Urothelium cell line (cell line): ENCODE measurements around the gene NFATC2IP.
"Not testable (repeated sequence)": the region's sequence is repeated elsewhere in the genome, so short reads cannot be mapped to it uniquely, and the experiment has no call there.

ENCODE experiments used
- DNase-seq: peaks from one replicate; pipeline ENCODE4 v3.0.0; 2011; ENCODE audit warnings: low spot score, mixed read lengths
- FAIRE-seq: peaks from 2 replicates; lab custom pipeline; 2011; peaks lifted over from hg19 to GRCh38; lab: Jason Lieb, UNC

NFATC2IP gene

DNA sequence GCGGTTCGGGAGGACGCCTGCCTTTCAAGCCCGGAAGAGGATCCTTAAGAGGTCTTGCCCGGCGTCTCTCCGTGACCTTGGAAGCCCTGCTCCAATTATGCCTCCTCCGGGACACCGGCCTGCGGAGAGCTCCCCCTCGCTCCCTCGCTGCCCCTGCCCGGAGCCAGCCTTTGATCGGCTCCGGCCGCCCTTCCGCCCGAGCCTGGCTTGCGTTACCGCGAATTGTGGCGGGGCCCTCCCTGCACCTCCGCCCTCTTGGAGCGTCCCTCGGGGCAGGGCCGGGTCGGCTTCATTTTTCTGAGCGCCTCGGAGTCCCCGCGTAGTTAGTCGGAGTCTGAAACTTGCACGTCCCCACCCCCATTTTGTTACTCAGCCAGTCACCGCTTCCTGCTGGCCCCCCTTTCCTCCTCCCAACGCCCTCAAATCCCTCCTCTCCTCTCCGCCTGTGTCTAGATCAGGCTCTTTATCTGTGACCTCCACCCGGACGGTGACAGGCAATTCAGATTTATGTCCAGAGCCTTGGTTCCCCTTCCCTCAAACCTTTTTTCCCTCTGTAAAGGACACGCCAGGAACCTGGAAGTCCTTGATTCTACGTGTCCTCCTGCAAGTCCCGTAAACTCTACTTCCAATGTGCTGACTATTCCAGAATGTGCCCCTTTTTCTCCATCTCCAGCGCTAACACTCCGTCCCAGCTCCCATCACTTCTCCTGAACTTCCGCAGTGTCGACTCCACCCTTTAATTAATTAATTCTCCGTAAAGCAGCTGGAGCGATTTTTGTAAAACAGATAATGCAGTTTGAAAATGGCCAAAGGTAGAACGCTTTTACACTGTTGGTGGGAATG lies 25.1 kb upstream of the NFATC2IP start:
- FAIRE-seq, result no peak

GRCh38 chr16:28926284-28926683 lies 24.5 kb upstream of the NFATC2IP start:
- FAIRE-seq, result not testable (repeated sequence)

More for the DNA sequence above, 25.1 kb upstream of the NFATC2IP start:
- peak; percentile 63 for DNase-seq

GRCh38 chr16:28927815-28928214 lies 22.9 kb upstream of the NFATC2IP start:
- FAIRE-seq (no peak), DNase-seq (no peak)

More at GRCh38 chr16:28926284-28926683, 24.5 kb upstream of the NFATC2IP start:
- not testable (repeated sequence) for DNase-seq

DNA sequence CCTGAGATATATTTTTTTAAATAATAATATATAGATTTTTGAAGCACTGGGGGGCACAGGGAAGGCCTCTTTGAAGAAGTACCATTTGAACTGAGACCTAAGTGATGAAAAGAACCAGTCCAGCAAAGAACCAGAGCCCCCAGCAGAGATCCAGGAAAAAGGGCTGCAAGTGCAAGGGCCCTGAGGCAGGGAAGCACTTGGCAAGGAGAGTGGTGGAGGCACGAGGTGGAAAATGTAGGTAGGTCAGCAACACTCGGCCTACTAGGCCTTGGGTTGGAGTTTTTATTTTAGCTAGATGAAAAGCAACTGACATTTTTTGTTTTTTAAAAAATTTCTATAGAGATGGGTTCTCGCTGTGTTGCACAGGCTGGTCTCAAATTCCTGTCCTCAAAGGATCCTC lies 20.5 kb upstream of the NFATC2IP start:
- no peak for DNase-seq
- FAIRE-seq, result no peak

DNA sequence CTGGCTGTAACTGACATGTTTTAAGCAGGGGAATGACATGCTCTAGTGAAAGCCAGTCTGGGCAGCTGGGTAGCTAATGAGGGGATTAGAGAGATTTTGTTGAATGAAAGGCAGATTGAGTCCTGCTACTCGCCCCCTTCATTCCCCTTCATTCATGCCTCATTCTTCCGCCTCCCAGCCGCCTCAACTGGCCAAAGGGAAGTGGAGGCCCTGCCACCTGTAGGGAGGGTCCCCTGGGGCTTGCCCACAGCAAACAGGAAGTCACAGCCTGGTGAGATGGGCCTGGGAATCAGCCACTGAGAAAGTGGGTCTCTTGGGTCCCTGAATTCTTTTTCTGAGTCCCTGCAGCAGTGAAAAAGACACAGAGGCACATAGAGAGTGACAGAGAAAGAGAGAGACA lies 20.1 kb upstream of the NFATC2IP start:
- FAIRE-seq, result no peak
- no peak for DNase-seq

DNA sequence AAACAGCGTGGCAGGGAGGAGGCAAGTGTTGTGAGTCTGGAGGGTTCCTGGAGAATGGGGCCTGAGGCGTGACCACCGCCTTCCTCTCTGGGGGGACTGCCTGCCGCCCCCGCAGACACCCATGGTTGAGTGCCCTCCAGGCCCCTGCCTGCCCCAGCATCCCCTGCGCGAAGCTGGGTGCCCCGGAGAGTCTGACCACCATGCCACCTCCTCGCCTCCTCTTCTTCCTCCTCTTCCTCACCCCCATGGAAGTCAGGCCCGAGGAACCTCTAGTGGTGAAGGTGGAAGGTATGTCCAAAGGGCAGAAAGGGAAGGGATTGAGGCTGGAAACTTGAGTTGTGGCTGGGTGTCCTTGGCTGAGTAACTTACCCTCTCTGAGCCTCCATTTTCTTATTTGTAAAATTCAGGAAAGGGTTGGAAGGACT lies 18.9 kb upstream of the NFATC2IP start, which contains the start of gene CD19:
CD19 (plus strand) TSS at position 171 of the 425 bp plus-strand sequence; CDS start at position 201, 30 bp downstream.
- FAIRE-seq, result no peak

GRCh38 chr16:28932339-28933141 lies 18.2 kb upstream of the NFATC2IP start:
- no peak for DNase-seq
- FAIRE-seq, result no peak

More for the DNA sequence above, 18.9 kb upstream of the NFATC2IP start, which contains the start of gene CD19:
- DNase-seq, result no peak

GRCh38 chr16:28933171-28933570 lies 17.6 kb upstream of the NFATC2IP start:
- FAIRE-seq (no peak), DNase-seq (no peak)

GRCh38 chr16:28935346-28935745 lies 15.4 kb upstream of the NFATC2IP start:
- DNase-seq (no peak), FAIRE-seq (no peak)

DNA sequence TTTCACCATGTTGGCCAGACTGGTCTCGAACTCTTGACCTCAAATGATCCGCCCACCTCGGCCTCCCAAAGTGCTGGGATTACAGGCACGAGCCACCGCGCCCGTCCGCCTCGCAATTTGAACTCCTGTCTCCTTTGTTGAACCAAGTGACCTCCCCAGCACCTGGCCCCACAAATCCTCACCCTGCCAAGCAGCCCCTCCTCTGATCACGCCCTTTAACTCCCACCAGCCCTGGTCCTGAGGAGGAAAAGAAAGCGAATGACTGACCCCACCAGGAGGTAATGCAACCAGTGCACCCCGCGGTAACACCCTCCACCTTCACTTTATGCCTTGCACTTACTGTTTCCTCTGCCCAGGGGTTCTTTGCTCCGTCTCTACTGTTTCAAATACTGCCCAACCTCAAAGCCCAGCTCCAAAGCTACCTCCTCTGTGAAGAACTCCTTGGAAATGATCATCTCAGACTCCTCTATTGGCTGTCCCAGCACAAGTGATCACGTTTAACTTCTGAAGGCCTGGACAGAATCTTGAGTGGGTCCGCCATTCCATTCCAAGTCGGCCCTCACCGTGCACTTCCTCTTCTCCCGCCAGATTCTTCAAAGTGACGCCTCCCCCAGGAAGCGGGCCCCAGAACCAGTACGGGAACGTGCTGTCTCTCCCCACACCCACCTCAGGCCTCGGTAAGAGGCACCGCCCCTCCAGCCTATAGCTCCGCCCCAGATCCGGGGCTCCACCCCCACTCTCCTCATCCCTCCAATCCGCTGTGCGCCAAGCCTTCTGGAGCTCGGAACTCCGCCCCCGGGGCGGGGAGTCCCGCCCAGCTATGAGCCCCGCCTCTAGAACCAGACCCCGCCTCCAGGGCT lies 14.6 kb upstream of the NFATC2IP start:
- no peak for FAIRE-seq
- DNase-seq, result peak; percentile 20

DNA sequence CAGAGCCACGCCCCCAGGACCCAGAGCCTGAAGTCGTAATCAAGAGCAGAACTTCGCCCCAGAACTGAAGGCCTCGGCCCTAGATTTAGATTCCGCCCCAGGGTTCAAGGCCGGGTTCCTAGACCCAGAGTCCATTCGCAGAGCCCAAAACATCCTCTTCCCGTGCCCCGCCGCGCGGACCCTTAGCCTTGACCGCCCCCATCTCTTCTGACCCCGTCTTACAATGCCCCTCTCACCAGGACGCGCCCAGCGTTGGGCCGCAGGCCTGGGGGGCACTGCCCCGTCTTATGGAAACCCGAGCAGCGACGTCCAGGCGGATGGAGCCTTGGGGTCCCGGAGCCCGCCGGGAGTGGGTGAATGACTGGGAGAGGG lies 14.0 kb upstream of the NFATC2IP start:
- DNase-seq, result no peak
- no peak for FAIRE-seq

DNA sequence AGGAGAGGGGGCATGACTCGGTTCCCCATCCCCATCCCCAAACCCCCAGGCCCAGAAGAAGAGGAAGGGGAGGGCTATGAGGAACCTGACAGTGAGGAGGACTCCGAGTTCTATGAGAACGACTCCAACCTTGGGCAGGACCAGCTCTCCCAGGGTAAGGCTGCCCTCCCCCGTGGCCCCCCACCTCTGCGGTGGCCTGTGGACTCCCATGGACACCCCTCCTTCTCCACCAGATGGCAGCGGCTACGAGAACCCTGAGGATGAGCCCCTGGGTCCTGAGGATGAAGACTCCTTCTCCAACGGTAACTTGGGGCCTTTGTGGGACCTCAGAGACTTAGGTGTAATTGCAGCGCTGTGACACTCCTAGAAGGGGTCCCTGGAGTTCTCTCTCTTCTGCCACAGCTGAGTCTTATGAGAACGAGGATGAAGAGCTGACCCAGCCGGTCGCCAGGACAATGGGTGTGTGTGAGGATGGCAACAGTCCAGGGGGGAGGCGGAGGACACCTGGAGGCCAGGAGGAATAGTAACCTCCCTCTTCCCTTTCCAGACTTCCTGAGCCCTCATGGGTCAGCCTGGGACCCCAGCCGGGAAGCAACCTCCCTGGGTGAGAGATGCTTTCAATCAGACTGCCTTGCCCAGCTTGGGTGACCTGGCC lies 13.4 kb upstream of the NFATC2IP start:
- DNase-seq (no peak), FAIRE-seq (no peak)

DNA sequence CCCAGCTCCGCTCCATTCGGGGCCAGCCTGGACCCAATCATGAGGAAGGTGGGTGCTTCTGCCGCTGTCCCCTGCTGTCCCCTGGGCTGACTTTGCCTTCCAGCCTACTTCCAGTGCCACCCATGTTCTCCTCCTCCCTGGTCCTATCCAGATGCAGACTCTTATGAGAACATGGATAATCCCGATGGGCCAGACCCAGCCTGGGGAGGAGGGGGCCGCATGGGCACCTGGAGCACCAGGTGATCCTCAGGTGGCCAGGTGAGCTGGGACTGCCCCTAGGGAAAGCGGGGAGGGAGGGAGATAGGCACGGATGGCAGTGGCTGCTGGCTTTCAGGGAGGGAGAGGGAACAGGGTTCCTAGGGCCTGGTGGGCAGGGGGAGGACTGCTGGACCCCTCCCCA lies 12.0 kb upstream of the NFATC2IP start:
- DNase-seq (no peak), FAIRE-seq (no peak)

GRCh38 chr16:28939825-28940224 lies 10.9 kb upstream of the NFATC2IP start:
- not testable (repeated sequence) for FAIRE-seq, DNase-seq

- no peak for FAIRE-seq
Observed at GRCh38 chr16:28943281-28943680, 7.5 kb upstream of the NFATC2IP start.

GRCh38 chr16:28946681-28947080 lies 4.1 kb upstream of the NFATC2IP start:
- FAIRE-seq (no peak), DNase-seq (no peak)

More at GRCh38 chr16:28943281-28943680, 7.5 kb upstream of the NFATC2IP start:
- no peak for DNase-seq

DNA sequence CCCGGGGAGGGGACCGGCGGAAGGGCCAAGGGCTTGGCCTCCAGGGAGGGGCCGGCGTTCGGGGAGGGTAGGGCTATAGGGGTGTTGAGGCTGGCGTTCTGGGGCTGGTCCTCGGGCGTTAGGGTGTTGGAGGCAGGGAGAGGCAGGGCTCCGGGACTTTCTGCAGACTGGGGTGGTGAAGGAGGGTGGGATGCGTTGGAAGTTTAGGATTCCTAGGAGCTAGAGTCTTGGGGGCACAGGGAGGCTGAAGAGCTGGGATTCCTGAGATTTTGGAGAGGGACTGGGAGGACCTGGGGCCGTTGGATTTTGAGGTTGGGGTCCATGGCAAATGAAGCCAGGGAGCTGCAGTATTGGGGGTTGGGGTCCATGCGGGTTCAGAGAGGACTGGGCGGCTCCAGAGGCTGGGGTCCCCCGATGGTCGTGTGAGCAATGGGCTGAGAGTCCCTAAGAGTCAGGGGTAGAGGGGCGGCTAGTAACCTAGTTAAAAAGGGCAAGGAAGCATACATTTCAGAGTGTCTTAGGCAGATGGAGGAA lies 740 bp downstream of the NFATC2IP start:
- DNase-seq, result no peak
- FAIRE-seq, result no peak

GRCh38 chr16:28958216-28958615 lies 7.5 kb downstream of the NFATC2IP start:
- FAIRE-seq (no peak), DNase-seq (no peak)

DNA sequence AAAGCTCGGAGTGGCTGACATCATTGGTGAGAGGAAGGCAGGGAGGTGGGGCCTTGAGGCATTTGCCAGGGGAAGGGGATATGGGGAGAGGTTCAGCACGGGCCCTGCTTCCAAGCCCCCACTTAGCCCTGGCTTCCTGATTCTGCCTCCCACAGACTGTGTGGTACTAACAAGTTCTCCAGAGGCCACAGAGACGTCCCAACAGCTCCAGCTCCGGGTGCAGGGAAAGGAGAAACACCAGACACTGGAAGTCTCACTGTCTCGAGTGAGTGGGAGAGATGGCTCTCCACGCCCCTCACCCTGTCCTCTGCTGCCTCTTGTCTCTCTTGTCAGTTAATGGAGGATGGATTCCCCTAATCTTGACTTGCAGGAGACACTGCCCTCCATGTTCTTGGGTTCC lies 8.1 kb downstream of the NFATC2IP start:
- DNase-seq (no peak), FAIRE-seq (no peak)

GRCh38 chr16:28964072-28964471 lies 13.3 kb downstream of the NFATC2IP start:
- FAIRE-seq, result no peak
- DNase-seq, result no peak
